Effector memory CD8-positive, alpha-beta T cell (primary cell): ENCODE measurements around the gene LY9.

ENCODE experiments used
- ATAC-seq: fragments of 150-1000 bp; cut with Tn5 transposase; replicated peaks from 2 replicates; pipeline ENCODE4 v1.10.0; 2021; ENCODE audit warnings: mild to moderate bottlenecking, moderate library complexity
- DNase-seq, 3 experiments: peaks; one replicate each; pipeline ENCODE4 v3.0.0; 2021
- H3K27ac Mint-ChIP-seq, 2 donors: one replicate each; pipeline ENCODE4 v1.8.0; 2022; ENCODE audit warnings: mild to moderate bottlenecking in 2 of 2, mixed read lengths in 2 of 2, moderate library complexity in 2 of 2
- H3K27me3 Mint-ChIP-seq, 2 donors: one replicate each; pipeline ENCODE4 v1.8.0; 2022; ENCODE audit warnings: mixed read lengths in 2 of 2
- H3K36me3 Mint-ChIP-seq: one replicate; pipeline ENCODE4 v1.8.0; 2022; ENCODE audit warnings: mild to moderate bottlenecking, moderate library complexity, mixed read lengths; ENCODE audit not compliant: insufficient read depth
- H3K4me1 Mint-ChIP-seq, 2 donors: one replicate each; pipeline ENCODE4 v1.8.0; 2022; ENCODE audit warnings: low read depth in 2 of 2, mixed read lengths in 2 of 2
- H3K4me3 Mint-ChIP-seq, 2 donors: one replicate each; pipeline ENCODE4 v1.8.0; 2022; ENCODE audit warnings: mild to moderate bottlenecking in 2 of 2, mixed read lengths in 2 of 2, moderate library complexity in 2 of 2
- H3K9me3 Mint-ChIP-seq, 2 donors: one replicate each; pipeline ENCODE4 v1.8.0; 2022; ENCODE audit warnings: mixed read lengths in 2 of 2
- total RNA-seq, 9 experiments: gene quantifications; one replicate each; lab custom pipeline; 2026; lab: John Stamatoyannopoulos, UW

The LY9 gene, protein sequence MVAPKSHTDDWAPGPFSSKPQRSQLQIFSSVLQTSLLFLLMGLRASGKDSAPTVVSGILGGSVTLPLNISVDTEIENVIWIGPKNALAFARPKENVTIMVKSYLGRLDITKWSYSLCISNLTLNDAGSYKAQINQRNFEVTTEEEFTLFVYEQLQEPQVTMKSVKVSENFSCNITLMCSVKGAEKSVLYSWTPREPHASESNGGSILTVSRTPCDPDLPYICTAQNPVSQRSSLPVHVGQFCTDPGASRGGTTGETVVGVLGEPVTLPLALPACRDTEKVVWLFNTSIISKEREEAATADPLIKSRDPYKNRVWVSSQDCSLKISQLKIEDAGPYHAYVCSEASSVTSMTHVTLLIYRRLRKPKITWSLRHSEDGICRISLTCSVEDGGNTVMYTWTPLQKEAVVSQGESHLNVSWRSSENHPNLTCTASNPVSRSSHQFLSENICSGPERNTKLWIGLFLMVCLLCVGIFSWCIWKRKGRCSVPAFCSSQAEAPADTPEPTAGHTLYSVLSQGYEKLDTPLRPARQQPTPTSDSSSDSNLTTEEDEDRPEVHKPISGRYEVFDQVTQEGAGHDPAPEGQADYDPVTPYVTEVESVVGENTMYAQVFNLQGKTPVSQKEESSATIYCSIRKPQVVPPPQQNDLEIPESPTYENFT
- total RNA-seq = 10.5 to 137 (median 82.5) reads per million in 9 experiments

DNA sequence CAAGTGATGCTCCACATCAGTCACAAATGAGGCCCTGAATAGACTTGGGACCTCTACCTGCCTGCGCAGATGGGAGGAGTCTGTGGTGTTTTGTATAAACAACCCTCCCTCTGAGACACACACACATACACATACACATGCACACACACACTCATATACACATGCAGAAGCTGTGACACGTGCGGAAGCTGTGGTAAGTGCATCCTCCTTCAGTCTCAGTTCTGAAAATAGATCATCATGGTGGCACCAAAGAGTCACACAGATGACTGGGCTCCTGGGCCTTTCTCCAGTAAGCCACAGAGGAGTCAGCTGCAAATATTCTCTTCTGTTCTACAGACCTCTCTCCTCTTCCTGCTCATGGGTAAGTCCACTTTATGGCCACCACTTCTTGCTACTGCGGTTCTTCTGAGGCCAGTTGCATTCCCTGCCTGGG, at the start of gene LY9:
TSS of gene LY9 (plus strand) at position 224 of the 433 bp plus-strand sequence. CDS start at position 238, 14 bp downstream.
- H3K27ac Mint-ChIP-seq = peak within 1 kb of the TSS; percentile 96
- H3K4me1 Mint-ChIP-seq = peaks cover 47 to 60% of the 10 kb centered on the region in 2 donors
- DNase-seq = peak; percentile 72 to 74 (median 72)
- no peaks in the 10 kb centered on the region for H3K27me3 Mint-ChIP-seq
- peak within 1 kb of the TSS; percentile 94 to 95 for H3K4me3 Mint-ChIP-seq
- H3K9me3 Mint-ChIP-seq = no peaks in the 10 kb centered on the region
- ATAC-seq = peak; percentile 87
- H3K36me3 Mint-ChIP-seq = peaks cover 26% of the 10 kb centered on the region

DNA sequence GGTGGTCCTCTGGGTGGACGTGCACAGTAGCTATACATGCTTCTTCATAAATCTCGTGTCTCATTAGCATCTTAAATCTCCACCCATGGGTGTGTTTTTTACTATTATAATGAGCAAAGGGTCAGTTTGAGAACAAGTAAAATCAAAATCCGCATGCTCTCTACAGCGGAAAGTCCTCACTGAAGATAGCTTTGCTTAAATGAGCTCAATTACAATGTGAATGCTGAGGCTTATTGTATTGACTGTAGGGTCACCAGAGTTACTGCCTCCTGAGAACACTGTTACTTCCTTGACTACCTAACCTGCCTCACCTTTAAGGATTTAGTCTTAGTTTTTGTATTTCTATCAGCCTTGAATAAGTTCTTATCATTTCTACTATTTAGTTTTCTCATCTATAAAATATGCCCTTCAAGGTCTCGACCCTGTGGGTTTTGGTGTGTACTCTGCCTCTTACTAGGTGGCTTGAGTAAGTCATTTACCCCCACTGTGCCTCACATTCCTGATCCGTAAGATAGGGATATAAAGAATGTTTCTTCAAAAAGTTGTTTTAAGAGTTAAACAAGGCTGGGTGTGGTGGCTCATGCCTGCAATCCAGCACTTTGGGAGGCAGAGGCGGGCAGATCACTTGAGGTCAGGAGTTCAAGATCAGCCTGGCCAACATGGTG, 49.0 kb upstream of the LY9 start:
- Mint-ChIP-seq H3K9me3 (no peaks in the 10 kb centered on the region), H3K36me3 (peaks cover 55% of the 10 kb centered on the region), H3K27ac (peak overlapping the region; percentile 49 to 98)

DNA sequence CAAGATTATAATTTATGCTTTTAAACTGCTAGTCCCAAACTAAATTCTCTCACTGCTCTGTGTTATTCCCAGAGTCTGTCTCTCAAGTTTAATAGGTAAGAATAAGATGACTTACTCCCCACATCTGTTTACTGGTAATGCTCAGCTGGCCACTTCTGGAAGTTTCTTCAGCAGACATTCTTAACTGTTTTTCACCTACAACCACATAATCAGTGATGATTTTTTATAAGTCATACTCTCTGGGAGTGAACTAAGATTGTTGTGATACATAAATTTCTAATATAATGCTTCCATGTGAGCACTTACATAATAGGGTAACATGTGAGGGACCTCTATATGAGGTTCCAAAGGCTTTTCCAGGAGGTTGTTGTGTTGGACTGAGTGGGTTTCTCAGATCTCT, 48.3 kb upstream of the LY9 start:
- peak overlapping the region; percentile 79 to 98 for H3K27ac Mint-ChIP-seq
- peaks cover 55% of the 10 kb centered on the region for H3K36me3 Mint-ChIP-seq
- no peak for ATAC-seq
- no peaks in the 10 kb centered on the region for H3K27me3 Mint-ChIP-seq
- no peak for DNase-seq
- H3K4me1 Mint-ChIP-seq = peaks cover 74 to 90% of the 10 kb centered on the region in 2 donors
- no peaks in the 10 kb centered on the region for H3K9me3 Mint-ChIP-seq
- H3K4me3 Mint-ChIP-seq = peak overlapping the region; percentile 38 to 88

More for the DNA sequence above, 49.0 kb upstream of the LY9 start:
- H3K4me1 Mint-ChIP-seq = peaks cover 75 to 90% of the 10 kb centered on the region in 2 donors
- DNase-seq = no peak
- no peaks in the 10 kb centered on the region for H3K27me3 Mint-ChIP-seq
- H3K4me3 Mint-ChIP-seq = peak overlapping the region; percentile 25 to 88
- ATAC-seq = no peak

DNA sequence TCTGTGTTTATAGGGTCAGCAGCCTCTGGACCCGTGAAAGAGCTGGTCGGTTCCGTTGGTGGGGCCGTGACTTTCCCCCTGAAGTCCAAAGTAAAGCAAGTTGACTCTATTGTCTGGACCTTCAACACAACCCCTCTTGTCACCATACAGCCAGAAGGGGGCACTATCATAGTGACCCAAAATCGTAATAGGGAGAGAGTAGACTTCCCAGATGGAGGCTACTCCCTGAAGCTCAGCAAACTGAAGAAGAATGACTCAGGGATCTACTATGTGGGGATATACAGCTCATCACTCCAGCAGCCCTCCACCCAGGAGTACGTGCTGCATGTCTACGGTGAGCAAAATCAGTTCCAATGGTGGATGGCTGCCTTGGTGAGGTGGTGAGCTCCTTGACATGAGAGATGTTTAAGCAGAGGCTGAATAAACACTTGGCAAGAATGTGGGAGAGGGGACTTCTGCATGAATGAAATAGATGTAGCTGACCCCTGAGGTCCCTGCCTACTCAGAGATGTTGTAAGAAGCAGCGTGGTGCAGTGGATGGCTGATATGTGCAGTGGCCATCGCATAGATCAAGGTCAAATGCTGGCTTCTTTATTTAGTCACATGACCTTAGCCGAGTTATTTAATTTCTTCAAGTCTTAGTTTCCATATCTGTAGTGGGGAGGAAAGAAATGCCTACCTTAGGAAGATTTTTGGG, 47.6 kb upstream of the LY9 start:
- Mint-ChIP-seq H3K36me3 (peaks cover 61% of the 10 kb centered on the region), H3K27ac (peak overlapping the region; percentile 79 to 98), H3K27me3 (no peaks in the 10 kb centered on the region), H3K4me1 (peaks cover 74 to 90% of the 10 kb centered on the region in 2 donors), H3K9me3 (no peaks in the 10 kb centered on the region), H3K4me3 (peak overlapping the region; percentile 38 to 88)
- DNase-seq (no peak), ATAC-seq (no peak)

DNA sequence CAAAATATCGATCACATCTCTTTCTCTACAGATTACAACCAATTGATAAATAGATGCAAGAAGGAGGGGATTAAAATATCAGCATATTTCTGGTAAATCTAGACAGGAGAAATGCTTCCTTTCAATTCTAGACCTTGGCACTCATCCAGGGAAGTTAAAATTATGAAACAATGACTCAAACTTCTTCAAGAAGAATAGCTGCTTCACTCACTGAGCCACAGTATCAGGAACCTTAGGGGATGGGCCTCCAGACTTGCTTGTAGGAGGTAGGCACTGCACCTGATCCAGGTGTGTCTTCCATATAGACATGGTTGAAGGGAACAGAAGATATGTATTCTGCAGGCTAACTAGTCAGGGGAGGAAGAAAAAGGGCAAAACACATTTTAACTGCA, 47.1 kb upstream of the LY9 start:
- Mint-ChIP-seq H3K27ac (peak overlapping the region; percentile 79 to 98), H3K4me3 (peak overlapping the region; percentile 38 to 88), H3K9me3 (no peaks in the 10 kb centered on the region), H3K4me1 (peaks cover 75 to 90% of the 10 kb centered on the region in 2 donors), H3K36me3 (peaks cover 62% of the 10 kb centered on the region), H3K27me3 (no peaks in the 10 kb centered on the region)
- ATAC-seq (no peak), DNase-seq (no peak)

DNA sequence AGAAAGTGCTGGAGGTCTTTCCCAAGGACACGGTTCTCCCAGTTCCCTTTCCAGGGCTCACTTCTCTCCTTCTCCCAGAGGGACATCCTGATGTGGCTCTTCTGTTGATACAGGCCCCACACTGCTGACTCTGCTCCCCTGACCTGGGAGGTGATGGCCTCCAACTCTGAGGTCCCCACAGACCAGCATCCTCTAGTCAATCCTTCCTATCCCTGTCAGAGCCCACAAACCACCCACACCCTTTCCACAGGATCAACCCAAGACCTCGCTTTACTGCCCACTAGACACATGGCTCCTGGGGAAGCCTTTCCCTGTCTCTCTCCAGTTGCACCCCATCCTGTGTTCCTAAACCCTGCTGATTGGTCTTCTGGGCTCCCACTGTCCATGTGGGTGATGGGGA, 45.4 kb upstream of the LY9 start:
- Mint-ChIP-seq H3K4me1 (peaks cover 65 to 84% of the 10 kb centered on the region in 2 donors), H3K27me3 (no peaks in the 10 kb centered on the region), H3K27ac (peak overlapping the region; percentile 94 to 98), H3K36me3 (peaks cover 68% of the 10 kb centered on the region), H3K4me3 (peak overlapping the region; percentile 48 to 53), H3K9me3 (no peaks in the 10 kb centered on the region)
- ATAC-seq (no peak), DNase-seq (no peak)

DNA sequence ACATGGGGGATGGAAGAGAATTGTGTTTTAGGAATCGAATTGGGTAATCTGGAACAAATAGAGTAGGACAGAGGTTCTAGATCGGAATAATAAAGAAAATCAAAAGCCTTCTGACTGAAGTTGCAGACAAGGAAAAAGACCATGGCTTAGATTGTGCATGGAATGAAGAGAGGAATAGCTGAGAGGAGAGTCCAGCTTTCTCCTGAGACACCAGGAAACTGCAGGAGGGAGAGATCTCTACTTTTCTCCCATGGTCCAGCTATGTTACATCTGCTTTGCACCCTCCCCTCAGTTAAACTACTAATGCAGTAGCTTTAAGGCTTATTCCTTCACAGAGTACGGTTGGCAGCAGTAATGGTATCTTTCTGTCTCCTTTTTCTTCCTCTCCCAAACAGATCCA, 43.6 kb upstream of the LY9 start:
- peak overlapping the region; percentile 94 to 98 for H3K27ac Mint-ChIP-seq
- H3K4me1 Mint-ChIP-seq = peaks cover 79 to 86% of the 10 kb centered on the region in 2 donors
- peaks cover 4 to 10% of the 10 kb centered on the region in 2 donors for H3K9me3 Mint-ChIP-seq
- DNase-seq = no peak
- peaks cover 68% of the 10 kb centered on the region for H3K36me3 Mint-ChIP-seq
- no peak for ATAC-seq
- peak overlapping the region; percentile 40 to 73 for H3K4me3 Mint-ChIP-seq
- no peaks in the 10 kb centered on the region for H3K27me3 Mint-ChIP-seq

DNA sequence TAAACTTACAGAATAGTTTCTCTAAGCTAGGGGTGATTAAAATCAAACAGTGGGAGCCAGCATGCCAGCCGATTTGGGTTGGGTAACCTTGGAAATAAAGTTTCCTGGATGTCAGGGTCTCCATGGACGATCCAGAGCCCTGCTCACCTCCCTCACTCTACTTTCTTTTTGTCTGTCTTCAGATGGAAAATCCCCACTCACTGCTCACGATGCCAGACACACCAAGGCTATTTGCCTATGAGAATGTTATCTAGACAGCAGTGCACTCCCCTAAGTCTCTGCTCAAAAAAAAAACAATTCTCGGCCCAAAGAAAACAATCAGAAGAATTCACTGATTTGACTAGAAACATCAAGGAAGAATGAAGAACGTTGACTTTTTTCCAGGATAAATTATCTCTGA, 43.0 kb upstream of the LY9 start:
- DNase-seq = no peak
- Mint-ChIP-seq H3K27ac (peak overlapping the region; percentile 94 to 98), H3K9me3 (peaks cover 4 to 10% of the 10 kb centered on the region in 2 donors), H3K27me3 (no peaks in the 10 kb centered on the region), H3K4me3 (peak overlapping the region; percentile 19 to 32), H3K4me1 (peaks cover 78 to 86% of the 10 kb centered on the region in 2 donors), H3K36me3 (peaks cover 65% of the 10 kb centered on the region)
- no peak for ATAC-seq

DNA sequence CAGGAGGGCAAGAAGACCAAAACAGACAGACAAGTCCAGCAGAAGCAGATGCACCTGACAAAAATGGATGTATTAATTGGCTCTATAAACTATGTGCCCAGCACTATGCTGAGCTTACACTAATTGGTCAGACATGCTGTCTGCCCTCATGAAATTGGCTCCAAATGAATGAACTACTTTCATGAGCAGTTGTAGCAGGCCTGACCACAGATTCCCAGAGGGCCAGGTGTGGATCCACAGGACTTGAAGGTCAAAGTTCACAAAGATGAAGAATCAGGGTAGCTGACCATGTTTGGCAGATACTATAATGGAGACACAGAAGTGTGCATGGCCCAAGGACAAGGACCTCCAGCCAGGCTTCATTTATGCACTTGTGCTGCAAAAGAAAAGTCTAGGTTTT, 42.4 kb upstream of the LY9 start:
- peaks cover 4 to 10% of the 10 kb centered on the region in 2 donors for H3K9me3 Mint-ChIP-seq
- H3K27me3 Mint-ChIP-seq = no peaks in the 10 kb centered on the region
- H3K36me3 Mint-ChIP-seq = peaks cover 62% of the 10 kb centered on the region
- peaks cover 72 to 85% of the 10 kb centered on the region in 2 donors for H3K4me1 Mint-ChIP-seq
- no peak for ATAC-seq
- peak overlapping the region in 1 of 2 donors; percentile 38 for H3K4me3 Mint-ChIP-seq
- peak overlapping the region; percentile 94 to 98 for H3K27ac Mint-ChIP-seq
- no peak for DNase-seq

DNA sequence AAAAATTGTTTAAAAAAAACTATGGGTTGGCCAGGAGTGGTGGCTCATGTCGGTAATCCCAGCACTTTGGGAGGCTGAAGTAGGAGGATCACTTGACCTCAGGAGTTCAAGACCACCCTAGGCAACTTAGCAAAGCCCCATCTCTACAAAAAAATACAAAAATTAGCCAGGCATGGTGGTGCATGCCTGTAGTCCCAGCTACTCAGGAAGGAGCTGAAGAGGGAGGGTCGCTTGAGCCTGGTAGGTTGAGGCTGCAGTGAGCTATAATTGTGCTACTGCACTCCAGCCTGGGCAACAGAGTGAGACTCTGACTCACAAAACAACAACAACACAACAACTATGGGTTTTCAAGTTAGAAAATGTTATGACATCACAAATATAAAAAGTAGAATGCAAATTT, 40.5 kb upstream of the LY9 start:
- Mint-ChIP-seq H3K27ac (peak overlapping the region; percentile 94 to 98), H3K4me1 (peaks cover 65 to 78% of the 10 kb centered on the region in 2 donors), H3K36me3 (peaks cover 49% of the 10 kb centered on the region), H3K4me3 (peak overlapping the region; percentile 62 to 80), H3K27me3 (no peaks in the 10 kb centered on the region), H3K9me3 (peaks cover 4 to 10% of the 10 kb centered on the region in 2 donors)
- DNase-seq (no peak), ATAC-seq (no peak)

DNA sequence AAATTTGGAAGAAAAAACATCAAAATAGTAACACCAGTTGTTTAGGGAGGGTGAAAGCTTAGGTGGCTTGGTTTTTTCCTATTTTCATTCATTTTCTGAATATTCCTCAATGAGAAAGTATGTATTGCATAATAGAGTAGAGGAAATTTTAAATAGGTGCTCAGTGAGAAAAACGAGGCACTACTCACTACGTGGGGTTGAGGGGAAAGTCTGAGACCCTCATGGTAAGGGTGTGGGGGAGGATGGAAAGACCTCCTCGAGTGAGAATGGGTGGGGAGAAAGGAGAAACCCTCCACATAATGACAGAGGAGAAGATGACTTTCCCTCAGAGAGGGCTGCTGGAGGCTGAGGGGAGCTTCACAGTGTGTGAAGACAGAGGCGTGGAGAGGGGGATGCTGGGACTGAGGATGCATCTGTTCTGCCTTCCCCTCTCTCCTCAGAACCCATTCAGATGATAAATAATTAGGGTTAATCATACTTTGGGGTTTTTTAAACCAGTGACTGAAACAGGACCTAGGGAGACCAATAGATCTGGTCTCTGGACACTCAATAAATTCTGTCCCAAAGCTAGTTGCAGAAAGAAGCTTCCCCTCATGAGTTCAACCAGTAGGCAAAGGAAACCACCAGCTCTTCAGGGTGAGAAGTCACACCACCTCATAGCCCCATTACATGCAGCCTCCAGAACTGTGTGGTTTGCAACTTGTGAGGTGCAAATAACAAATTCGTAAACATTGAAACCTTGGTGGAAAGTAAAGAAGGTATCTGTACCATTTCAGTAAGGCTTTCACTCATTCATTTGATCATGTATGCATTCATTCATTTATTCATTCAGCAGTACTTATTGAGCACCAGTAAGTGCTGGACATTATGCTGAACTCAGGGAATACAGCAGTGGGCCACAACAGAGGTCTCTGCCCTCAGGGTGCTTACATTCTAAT, 39.8 kb upstream of the LY9 start:
- H3K4me1 Mint-ChIP-seq = peaks cover 59 to 70% of the 10 kb centered on the region in 2 donors
- peaks cover 7 to 10% of the 10 kb centered on the region in 2 donors for H3K9me3 Mint-ChIP-seq
- ATAC-seq = peak; percentile 83
- no peaks in the 10 kb centered on the region for H3K27me3 Mint-ChIP-seq
- peak overlapping the region; percentile 62 to 80 for H3K4me3 Mint-ChIP-seq
- peak; percentile 53 to 60 (median 56) for DNase-seq
- peak overlapping the region; percentile 94 to 98 for H3K27ac Mint-ChIP-seq
- peaks cover 42% of the 10 kb centered on the region for H3K36me3 Mint-ChIP-seq

DNA sequence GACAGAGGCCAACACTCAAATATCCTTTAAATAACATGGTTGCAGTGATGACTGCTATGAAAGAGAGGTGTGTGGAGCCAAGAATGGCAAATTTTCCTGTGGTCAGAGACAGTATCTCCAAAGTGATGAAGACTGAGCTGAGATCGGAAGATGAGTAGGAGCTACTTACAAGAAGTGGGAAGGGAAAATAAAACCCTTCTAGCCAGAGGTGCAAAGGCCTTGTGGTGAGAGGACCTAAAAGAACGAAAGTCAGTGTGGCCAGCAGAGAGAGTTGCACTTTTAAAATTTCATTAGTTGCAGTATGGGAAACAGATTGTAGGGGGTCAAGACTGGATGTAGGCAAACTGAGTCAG, 39.1 kb upstream of the LY9 start:
- Mint-ChIP-seq H3K9me3 (peaks cover 8 to 10% of the 10 kb centered on the region in 2 donors), H3K4me3 (peak overlapping the region; percentile 62 to 80), H3K27ac (peak overlapping the region; percentile 94 to 98), H3K4me1 (peaks cover 59 to 65% of the 10 kb centered on the region in 2 donors), H3K27me3 (no peaks in the 10 kb centered on the region), H3K36me3 (peaks cover 35% of the 10 kb centered on the region)
- ATAC-seq = peak; percentile 8
- no peak for DNase-seq
